ENCODE results near the gene ZNF430. TPM values are rescaled to one million over a fixed set of nuclear protein-coding genes. Genes with fewer than 3 reads are reported as not detected.
"Not testable (repeated sequence)": the region's sequence is repeated elsewhere in the genome, so short reads cannot be mapped to it uniquely, and the experiment has no call there.

Gene ZNF430
- total RNA-seq: 10 to 100 TPM in 2 of 4 donors, 1 to 10 TPM in 2; 8.6 to 14.9 (median 10.2) TPM

GRCh38 chr19:21020298-21021227 is at the start of gene ZNF430:
ZNF430 (plus strand) TSS chr19:21020657; CDS start chr19:21020801, 144 bp downstream.
- peak within 1 kb of the TSS; percentile 61 to 96 (median 68) for H3K4me3 ChIP-seq
- DNase-seq: peak; percentile 91 to 99 (median 98)
- H3K27ac ChIP-seq: peak within 1 kb of the TSS; percentile 79 to 95 (median 86)
- peaks cover 0 to 29% (median 0%) of the 10 kb centered on the region in 3 donors for H3K36me3 ChIP-seq
- peaks cover 0 to 12% (median 0%) of the 10 kb centered on the region in 4 donors for H3K4me1 ChIP-seq
- no peaks in the 10 kb centered on the region for H3K9me3 ChIP-seq
- H3K27me3 ChIP-seq: no peaks in the 10 kb centered on the region
- TF ChIP-seq CTCF (IDR thresholded peaks at IDR 0.05): no peak
- peak; percentile 59 to 66 for TF ChIP-seq POLR2A (IDR thresholded peaks at IDR 0.05)

DNA sequence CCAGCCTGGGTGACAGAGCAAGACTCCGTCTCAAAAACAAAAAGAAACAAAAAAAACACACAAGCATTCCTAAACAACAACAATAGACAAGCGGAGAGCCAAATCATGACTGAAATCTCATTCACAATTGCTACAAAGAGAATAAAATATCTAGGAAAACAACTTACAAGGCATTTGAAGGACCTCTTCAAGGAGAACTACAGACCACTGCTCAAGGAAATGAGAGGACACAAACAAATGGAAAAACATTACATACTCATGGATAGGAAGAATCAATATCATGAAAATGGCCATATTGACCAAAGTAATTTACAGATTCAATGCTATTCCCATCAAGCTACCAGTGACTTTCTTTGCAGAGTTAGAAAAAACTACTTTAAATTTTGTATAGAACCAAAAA is 27.7 kb upstream of the ZNF430 start:
- not testable (repeated sequence) for H3K4me3 ChIP-seq, H3K9me3 ChIP-seq, H3K4me1 ChIP-seq, H3K27me3 ChIP-seq, DNase-seq, H3K36me3 ChIP-seq, H3K27ac ChIP-seq

- H3K27me3 ChIP-seq: no peaks in the 10 kb centered on the region
- H3K27ac ChIP-seq: peak overlapping the region in 1 of 4 donors; percentile 25
- H3K9me3 ChIP-seq: no peaks in the 10 kb centered on the region
- TF ChIP-seq CTCF (IDR thresholded peaks at IDR 0.05): no peak
- no peak for TF ChIP-seq POLR2A (IDR thresholded peaks at IDR 0.05)
- no peaks in the 10 kb centered on the region for H3K36me3 ChIP-seq
- peak; percentile 52 to 91 (median 89) for DNase-seq
- peak overlapping the region; percentile 19 to 47 (median 44) for H3K4me3 ChIP-seq
- no peaks in the 10 kb centered on the region for H3K4me1 ChIP-seq
Measured at GRCh38 chr19:20999731-21000352, 20.6 kb upstream of the ZNF430 start.

GRCh38 chr19:21021238-21021637 is 781 bp downstream of the ZNF430 start:
- Histone ChIP-seq H3K36me3 (peaks cover 0 to 33% (median 0%) of the 10 kb centered on the region in 3 donors), H3K4me3 (peak overlapping the region; percentile 61 to 96 (median 68)), H3K27ac (peak overlapping the region; percentile 79 to 95 (median 86)), H3K4me1 (peaks cover 0 to 12% (median 0%) of the 10 kb centered on the region in 4 donors)
- not testable (repeated sequence) for H3K27me3 ChIP-seq, H3K9me3 ChIP-seq
- DNase-seq: peak in 1 of 3 donors; percentile 24

DNA sequence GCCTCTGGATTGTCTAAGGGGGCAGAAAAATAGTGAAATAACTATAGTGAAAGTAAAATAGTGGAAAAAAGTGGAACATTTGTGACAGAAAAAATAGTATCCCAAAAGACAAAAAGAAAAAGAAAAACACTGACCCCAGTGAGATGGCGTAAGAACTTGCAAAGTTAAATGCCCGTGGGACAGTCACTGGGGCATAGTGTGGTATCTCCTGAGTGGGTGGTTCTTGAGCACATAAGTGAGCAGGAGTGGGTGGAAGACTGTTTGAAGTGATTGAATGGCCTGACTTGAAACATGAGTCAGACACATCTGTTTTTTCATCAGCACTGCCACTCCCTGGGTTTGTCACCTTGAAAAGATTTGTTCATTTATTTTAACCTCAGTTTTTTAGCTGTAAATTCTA is 2.5 kb downstream of the ZNF430 start:
- peaks cover 0 to 12% (median 0%) of the 10 kb centered on the region in 4 donors for H3K4me1 ChIP-seq
- H3K4me3 ChIP-seq: no peak overlapping the region
- H3K27ac ChIP-seq: no peak overlapping the region
- no peaks in the 10 kb centered on the region for H3K27me3 ChIP-seq
- TF ChIP-seq POLR2A (IDR thresholded peaks at IDR 0.05) (no peak), CTCF (IDR thresholded peaks at IDR 0.05) (no peak)
- DNase-seq: no peak
- peaks cover 0 to 38% (median 0%) of the 10 kb centered on the region in 3 donors for H3K36me3 ChIP-seq
- no peaks in the 10 kb centered on the region for H3K9me3 ChIP-seq

GRCh38 chr19:21023901-21024300 is 3.4 kb downstream of the ZNF430 start:
- no peak for DNase-seq
- TF ChIP-seq POLR2A (IDR thresholded peaks at IDR 0.05) (no peak), CTCF (IDR thresholded peaks at IDR 0.05) (no peak)
- peaks cover 0 to 12% (median 0%) of the 10 kb centered on the region in 4 donors for H3K4me1 ChIP-seq
- no peak overlapping the region for H3K4me3 ChIP-seq
- H3K36me3 ChIP-seq: peaks cover 0 to 45% (median 0%) of the 10 kb centered on the region in 3 donors
- no peak overlapping the region for H3K27ac ChIP-seq
- no peaks in the 10 kb centered on the region for H3K9me3 ChIP-seq
- H3K27me3 ChIP-seq: no peaks in the 10 kb centered on the region

Data from Peyer's patch (tissue), 4 donors.